Hepatocyte (in vitro differentiated cells): ENCODE data around the gene PHLDA3. TPM values are rescaled to one million over a fixed set of nuclear protein-coding genes. Genes with fewer than 3 reads are reported as not detected.

Source experiments
- DNase-seq: peaks from one replicate; pipeline ENCODE4 v3.0.0-alpha.2; 2016; ENCODE audit warnings: low spot score
- H2AFZ ChIP-seq: fragments of 200-600 bp; sonication (generic); 2 replicates; pipeline ENCODE4 v1.6.0; 2016; ENCODE audit warnings: antibody characterized with exemption, mild to moderate bottlenecking
- H3K27ac ChIP-seq: fragments of 200-600 bp; sonication (generic); 2 replicates; pipeline ENCODE4 v1.5.1; 2016; ENCODE audit warnings: mild to moderate bottlenecking
- H3K27me3 ChIP-seq: fragments of 200-600 bp; sonication (generic); 2 replicates; pipeline ENCODE4 v1.6.1; 2016
- H3K36me3 ChIP-seq: fragments of 200-600 bp; sonication (generic); replicated peaks from 2 replicates; pipeline ENCODE4 v1.5.1; 2016; ENCODE audit warnings: low read depth; ENCODE audit not compliant: insufficient read depth
- H3K4me1 ChIP-seq: fragments of 200-600 bp; sonication (generic); 2 replicates; pipeline ENCODE4 v1.5.1; 2016; ENCODE audit warnings: mild to moderate bottlenecking, moderate library complexity; ENCODE audit not compliant: insufficient read depth
- H3K4me2 ChIP-seq: fragments of 200-600 bp; sonication (generic); 2 replicates; pipeline ENCODE4 v1.6.0; 2016
- H3K4me3 ChIP-seq: fragments of 200-600 bp; sonication (generic); 2 replicates; pipeline ENCODE4 v1.5.1; 2016; ENCODE audit warnings: mild to moderate bottlenecking
- H3K79me2 ChIP-seq: fragments of 200-600 bp; sonication (generic); 2 replicates; pipeline ENCODE4 v1.6.0; 2017; ENCODE audit warnings: mild to moderate bottlenecking
- H3K9me2 ChIP-seq: fragments of 200-600 bp; sonication (generic); replicated peaks from 2 replicates; pipeline ENCODE4 v1.6.0; 2017; ENCODE audit warnings: mild to moderate bottlenecking; ENCODE audit not compliant: insufficient read depth
- H3K9me3 ChIP-seq: fragments of 200-600 bp; sonication (generic); 2 replicates; pipeline ENCODE4 v1.5.1; 2016; ENCODE audit warnings: low read depth, mild to moderate bottlenecking
- H4K20me1 ChIP-seq: fragments of 200-600 bp; sonication (generic); 2 replicates; pipeline ENCODE4 v1.6.0; 2016; ENCODE audit warnings: mild to moderate bottlenecking; ENCODE audit not compliant: insufficient read depth, poor library complexity, severe bottlenecking
- EZH2 ChIP-seq: fragments of 200-600 bp; sonication (generic); IDR thresholded peaks from 2 replicates; pipeline ENCODE4 v1.6.1; 2016; ENCODE audit warnings: antibody characterized with exemption, mild to moderate bottlenecking, borderline replicate concordance
- EZH2phosphoT487 ChIP-seq: fragments of 200-600 bp; sonication (generic); IDR thresholded peaks from one replicate; pipeline ENCODE4 v1.6.1; 2018; ENCODE audit warnings: antibody characterized with exemption, mild to moderate bottlenecking, low read depth, moderate library complexity; ENCODE audit not compliant: unreplicated experiment, severe bottlenecking
- WGBS: methylation state at CpG from one replicate; pipeline ENCODE4 v1.1.6; 2016; ENCODE audit warnings: low lambda C conversion rate; ENCODE audit errors: missing lambda C conversion rate; 5-methylcytosine and 5-hydroxymethylcytosine counted together
- polyA plus RNA-seq: library from polyadenylated mRNA; unstranded; fragments of >200 nt; fragmentation: Nextera tagmentation; extraction: Ambion mirVana; gene quantifications from 2 replicates; pipeline ENCODE4 v1.2.1, GENCODE V29; 2016
- total RNA-seq: library from RNA; depleted of rRNA; stranded (reverse); fragments of >200 nt; gene quantifications from 2 replicates; pipeline ENCODE4 v1.2.3, GENCODE V29; 2014
- TF ChIP-seq, protein P1 (sequence below): fragments of 200-600 bp; sonication (generic); IDR thresholded peaks from 2 replicates; pipeline ENCODE4 v1.5.1; 2016; ENCODE audit warnings: antibody characterized with exemption, mild to moderate bottlenecking; ENCODE audit not compliant: poor library complexity

Gene PHLDA3
- total and polyA plus RNA-seq, 2 experiments from 2014 or later = 30.2 to 62.9 TPM

DNA sequence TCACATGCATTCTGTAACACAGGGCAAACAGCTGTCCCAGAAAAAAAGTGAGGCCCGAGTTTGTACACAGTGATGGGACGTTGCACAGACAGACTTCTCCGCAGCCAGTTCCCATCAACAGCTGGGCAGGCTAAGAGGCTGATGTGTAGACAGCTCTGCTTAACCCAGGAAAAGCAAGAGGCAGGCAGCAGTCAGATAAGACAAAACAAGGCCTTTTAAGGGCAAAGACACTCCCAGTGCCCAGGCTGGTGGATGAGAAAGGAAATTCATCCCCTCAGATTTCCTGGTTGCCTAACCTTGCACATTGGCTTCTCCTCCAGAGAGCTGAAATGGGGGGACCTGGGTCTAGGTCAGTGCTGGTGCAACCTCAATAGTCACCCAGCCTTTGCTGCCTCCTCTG is 17.2 kb upstream of the PHLDA3 start:
- Histone ChIP-seq H3K4me2 (no peak overlapping the region), H3K27me3 (peaks cover 3% of the 10 kb centered on the region), H3K9me2 (no peaks in the 10 kb centered on the region), H3K79me2 (no peaks in the 10 kb centered on the region), H3K27ac (no peak overlapping the region), H2AFZ (no peak overlapping the region), H4K20me1 (no peaks in the 10 kb centered on the region), H3K9me3 (no peaks in the 10 kb centered on the region), H3K4me3 (no peak overlapping the region), H3K36me3 (no peaks in the 10 kb centered on the region), H3K4me1 (peaks cover 8% of the 10 kb centered on the region)
- peak; percentile 48 for DNase-seq
- WGBS = 47% methylated on average over 3 of the region's 3 CpGs
- no peak for TF ChIP-seq EZH2
- TF ChIP-seq, protein P1, sequence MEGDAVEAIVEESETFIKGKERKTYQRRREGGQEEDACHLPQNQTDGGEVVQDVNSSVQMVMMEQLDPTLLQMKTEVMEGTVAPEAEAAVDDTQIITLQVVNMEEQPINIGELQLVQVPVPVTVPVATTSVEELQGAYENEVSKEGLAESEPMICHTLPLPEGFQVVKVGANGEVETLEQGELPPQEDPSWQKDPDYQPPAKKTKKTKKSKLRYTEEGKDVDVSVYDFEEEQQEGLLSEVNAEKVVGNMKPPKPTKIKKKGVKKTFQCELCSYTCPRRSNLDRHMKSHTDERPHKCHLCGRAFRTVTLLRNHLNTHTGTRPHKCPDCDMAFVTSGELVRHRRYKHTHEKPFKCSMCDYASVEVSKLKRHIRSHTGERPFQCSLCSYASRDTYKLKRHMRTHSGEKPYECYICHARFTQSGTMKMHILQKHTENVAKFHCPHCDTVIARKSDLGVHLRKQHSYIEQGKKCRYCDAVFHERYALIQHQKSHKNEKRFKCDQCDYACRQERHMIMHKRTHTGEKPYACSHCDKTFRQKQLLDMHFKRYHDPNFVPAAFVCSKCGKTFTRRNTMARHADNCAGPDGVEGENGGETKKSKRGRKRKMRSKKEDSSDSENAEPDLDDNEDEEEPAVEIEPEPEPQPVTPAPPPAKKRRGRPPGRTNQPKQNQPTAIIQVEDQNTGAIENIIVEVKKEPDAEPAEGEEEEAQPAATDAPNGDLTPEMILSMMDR = no peak
- TF ChIP-seq EZH2phosphoT487 = no peak

DNA sequence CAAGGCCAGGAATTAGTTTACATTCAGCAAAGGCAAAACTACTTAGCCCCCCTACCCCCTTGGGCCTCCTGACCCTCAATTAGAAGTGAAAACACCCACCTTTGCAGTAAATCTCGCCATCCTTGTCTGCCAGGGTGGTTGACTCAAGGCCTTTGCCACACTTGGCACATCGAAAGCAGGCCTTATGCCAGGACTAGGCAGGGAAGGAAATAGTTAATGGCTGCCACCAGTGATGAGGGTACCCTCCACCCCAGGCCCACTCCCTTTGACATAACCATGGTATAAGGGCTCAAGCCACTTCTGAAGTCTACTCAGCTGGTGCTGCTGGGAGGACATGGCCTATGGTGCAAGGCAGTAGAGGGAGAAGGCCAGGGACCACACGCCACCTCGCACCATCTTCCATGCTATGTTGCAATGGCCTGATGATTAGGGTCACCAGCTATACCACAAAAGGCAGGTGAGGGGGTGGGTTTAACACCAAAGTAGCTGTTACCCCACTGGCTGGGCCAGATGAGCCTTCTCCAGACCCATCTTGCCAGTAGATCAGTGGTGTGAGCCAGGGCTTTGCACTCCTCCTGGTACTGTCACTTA is 16.3 kb upstream of the PHLDA3 start:
- TF ChIP-seq EZH2 = no peak
- TF ChIP-seq EZH2phosphoT487 = no peak
- TF ChIP-seq, protein P1 = no peak
- 94% methylated on average over 4 of the region's 4 CpGs for WGBS
- Histone ChIP-seq H3K4me2 (no peak overlapping the region), H3K9me2 (no peaks in the 10 kb centered on the region), H3K27me3 (peaks cover 6% of the 10 kb centered on the region), H3K36me3 (no peaks in the 10 kb centered on the region), H3K9me3 (no peaks in the 10 kb centered on the region), H4K20me1 (no peaks in the 10 kb centered on the region), H3K27ac (no peak overlapping the region), H3K4me3 (no peak overlapping the region), H3K4me1 (peaks cover 14% of the 10 kb centered on the region), H2AFZ (no peak overlapping the region), H3K79me2 (no peaks in the 10 kb centered on the region)
- no peak for DNase-seq

DNA sequence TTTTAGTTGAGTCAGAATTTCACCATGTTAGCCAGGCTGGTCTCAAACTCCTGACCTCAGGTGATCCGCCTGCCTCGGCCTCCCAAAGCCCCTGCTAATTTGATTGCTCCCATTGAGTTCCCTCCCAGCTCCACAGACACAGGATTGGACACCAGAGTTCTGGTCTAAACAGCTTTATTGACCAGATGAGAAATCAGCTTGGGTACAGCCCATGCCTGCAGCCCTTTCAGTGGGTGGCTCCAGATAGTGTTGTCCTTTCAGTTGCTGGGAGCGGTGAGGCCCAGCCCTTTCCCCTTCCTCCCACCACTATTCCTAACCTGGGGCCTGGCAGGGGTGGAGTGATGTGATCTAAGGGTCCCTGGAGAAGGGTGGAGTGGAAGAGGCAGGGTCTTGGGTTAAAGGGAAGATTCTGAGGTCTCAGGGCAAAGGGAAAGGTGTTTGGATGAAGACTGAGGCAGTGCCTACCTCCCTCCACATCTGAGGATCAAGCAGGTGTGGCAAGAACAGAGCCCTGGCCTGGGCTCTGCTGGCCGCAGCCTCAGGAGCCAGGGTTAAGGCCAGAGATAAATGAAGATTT is 14.5 kb upstream of the PHLDA3 start:
- Histone ChIP-seq H3K36me3 (no peaks in the 10 kb centered on the region), H3K4me3 (no peak overlapping the region), H3K4me1 (peaks cover 14% of the 10 kb centered on the region), H3K9me3 (no peaks in the 10 kb centered on the region), H4K20me1 (no peaks in the 10 kb centered on the region), H2AFZ (no peak overlapping the region), H3K27ac (no peak overlapping the region), H3K4me2 (no peak overlapping the region), H3K27me3 (peaks cover 6% of the 10 kb centered on the region), H3K79me2 (no peaks in the 10 kb centered on the region), H3K9me2 (no peaks in the 10 kb centered on the region)
- DNase-seq = no peak
- 95% methylated on average over 4 of the region's 4 CpGs for WGBS
- no peak for TF ChIP-seq EZH2phosphoT487
- no peak for TF ChIP-seq EZH2

DNA sequence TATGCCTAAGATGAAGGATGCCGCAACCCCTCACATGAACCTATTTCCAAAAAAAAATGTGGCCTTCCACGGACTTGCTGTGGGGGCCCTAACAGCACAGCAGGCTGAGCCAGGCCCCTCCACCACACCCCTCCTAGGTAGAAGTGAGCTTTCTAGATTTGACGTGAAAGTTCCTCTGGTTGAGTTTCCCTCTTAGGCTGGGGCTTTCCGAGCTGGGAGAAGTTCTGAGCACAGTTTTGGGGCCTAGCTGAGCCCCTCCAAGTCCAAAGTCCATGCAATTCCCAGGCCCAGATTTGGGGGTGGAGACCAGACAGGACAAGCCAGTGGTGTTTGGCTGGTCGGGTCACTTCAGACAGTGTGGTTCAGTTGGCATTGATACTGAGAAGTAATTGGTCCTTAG is 13.8 kb upstream of the PHLDA3 start:
- TF ChIP-seq EZH2phosphoT487 (no peak), EZH2 (no peak)
- TF ChIP-seq, protein P1 = no peak
- 80% methylated on average over 5 of the region's 5 CpGs for WGBS
- Histone ChIP-seq H3K9me3 (no peaks in the 10 kb centered on the region), H2AFZ (no peak overlapping the region), H3K27ac (no peak overlapping the region), H3K79me2 (no peaks in the 10 kb centered on the region), H3K27me3 (peaks cover 6% of the 10 kb centered on the region), H3K4me2 (no peak overlapping the region), H4K20me1 (no peaks in the 10 kb centered on the region), H3K4me3 (no peak overlapping the region), H3K36me3 (no peaks in the 10 kb centered on the region), H3K9me2 (no peaks in the 10 kb centered on the region), H3K4me1 (peaks cover 14% of the 10 kb centered on the region)
- no peak for DNase-seq
